ENCODE measurements around the gene FGFR3.

DNA sequence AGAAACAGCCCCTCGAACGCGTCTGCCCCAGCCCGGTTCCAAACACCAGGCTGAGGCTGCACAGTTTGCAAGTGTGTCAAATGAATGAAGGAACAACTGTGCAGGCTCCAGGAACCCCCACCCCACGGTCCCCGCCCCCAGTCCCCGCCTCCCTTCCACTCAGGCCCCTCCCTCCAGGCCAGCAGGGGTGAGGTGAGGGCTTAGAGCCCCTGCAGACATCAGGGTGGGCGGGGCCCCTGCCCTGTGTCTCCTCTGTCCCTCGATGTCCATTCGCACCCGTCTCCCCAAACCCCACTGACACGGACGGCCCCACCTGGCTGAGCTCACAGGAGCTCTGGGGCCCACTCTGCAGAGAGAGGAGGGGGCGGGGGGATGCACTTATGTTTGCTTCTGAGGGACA lies 43.3 kb upstream of the FGFR3 start:
- TF ChIP-seq, protein P1, sequence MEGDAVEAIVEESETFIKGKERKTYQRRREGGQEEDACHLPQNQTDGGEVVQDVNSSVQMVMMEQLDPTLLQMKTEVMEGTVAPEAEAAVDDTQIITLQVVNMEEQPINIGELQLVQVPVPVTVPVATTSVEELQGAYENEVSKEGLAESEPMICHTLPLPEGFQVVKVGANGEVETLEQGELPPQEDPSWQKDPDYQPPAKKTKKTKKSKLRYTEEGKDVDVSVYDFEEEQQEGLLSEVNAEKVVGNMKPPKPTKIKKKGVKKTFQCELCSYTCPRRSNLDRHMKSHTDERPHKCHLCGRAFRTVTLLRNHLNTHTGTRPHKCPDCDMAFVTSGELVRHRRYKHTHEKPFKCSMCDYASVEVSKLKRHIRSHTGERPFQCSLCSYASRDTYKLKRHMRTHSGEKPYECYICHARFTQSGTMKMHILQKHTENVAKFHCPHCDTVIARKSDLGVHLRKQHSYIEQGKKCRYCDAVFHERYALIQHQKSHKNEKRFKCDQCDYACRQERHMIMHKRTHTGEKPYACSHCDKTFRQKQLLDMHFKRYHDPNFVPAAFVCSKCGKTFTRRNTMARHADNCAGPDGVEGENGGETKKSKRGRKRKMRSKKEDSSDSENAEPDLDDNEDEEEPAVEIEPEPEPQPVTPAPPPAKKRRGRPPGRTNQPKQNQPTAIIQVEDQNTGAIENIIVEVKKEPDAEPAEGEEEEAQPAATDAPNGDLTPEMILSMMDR (IDR thresholded peaks at IDR 0.05), result no peak
- TF ChIP-seq JUND (IDR thresholded peaks at IDR 0.05) (no peak), POLR2AphosphoS5 (IDR thresholded peaks at IDR 0.05; ENCODE audit: low read depth, low read length) (no peak), NRF1 (IDR thresholded peaks at IDR 0.05; ENCODE audit: low read depth, low read length) (no peak), MEF2A (IDR thresholded peaks at IDR 0.05; ENCODE audit: borderline replicate concordance, low read depth) (no peak), CHD2 (IDR thresholded peaks at IDR 0.05; ENCODE audit: low read length, partially characterized antibody) (no peak), FOSL2 (IDR thresholded peaks at IDR 0.05; ENCODE audit: borderline replicate concordance, low read depth) (no peak), MXI1 (IDR thresholded peaks at IDR 0.05; ENCODE audit: low read depth, low read length) (no peak), NFIC (IDR thresholded peaks at IDR 0.05; ENCODE audit: borderline replicate concordance) (no peak), EP300 (IDR thresholded peaks at IDR 0.05; ENCODE audit: borderline replicate concordance in 1 of 2, low read depth in 1 of 2, low read length in 1 of 2) (no peak), TAF1 (IDR thresholded peaks at IDR 0.05; ENCODE audit: borderline replicate concordance, low read depth, low read length) (no peak)
- TF ChIP-seq, protein P2, sequence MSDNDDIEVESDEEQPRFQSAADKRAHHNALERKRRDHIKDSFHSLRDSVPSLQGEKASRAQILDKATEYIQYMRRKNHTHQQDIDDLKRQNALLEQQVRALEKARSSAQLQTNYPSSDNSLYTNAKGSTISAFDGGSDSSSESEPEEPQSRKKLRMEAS (IDR thresholded peaks at IDR 0.05; ENCODE audit: low read depth), result no peak

All from SK-N-SH (cell line).